Calu3 (cell line): ENCODE data around the gene MAD1L1. TPM values are rescaled to one million over a fixed set of nuclear protein-coding genes. Genes with fewer than 3 reads are reported as not detected.
A peak's percentile ranks its signal among the peaks of the same experiment; 100 is the strongest.

Experiments used
- BruUV-seq: library from RNA; stranded (reverse); fragments of 400-500 nt; replicated peaks from 2 replicates; lab custom pipeline; 2021; lab: Mats Ljungman, UMichigan
- CTCF ChIA-PET: fragments of 300-600 bp; sonication (Branson Sonifier 250); formaldehyde crosslinking; loops from one replicate; lab custom pipeline; 2022; ENCODE audit warnings: antibody characterized with exemption; lab: Charles Lee
- DNase-seq: peaks from one replicate; pipeline ENCODE4 v3.0.0; 2022
- H3K27ac Mint-ChIP-seq: one replicate; pipeline ENCODE4 v1.8.0; 2022; ENCODE audit warnings: mixed read lengths; ENCODE audit not compliant: unreplicated experiment
- H3K27me3 Mint-ChIP-seq: one replicate; pipeline ENCODE4 v1.8.0; 2022; ENCODE audit warnings: mixed read lengths; ENCODE audit not compliant: unreplicated experiment
- H3K36me3 Mint-ChIP-seq: one replicate; pipeline ENCODE4 v1.8.0; 2022; ENCODE audit warnings: mild to moderate bottlenecking, moderate library complexity, mixed read lengths; ENCODE audit not compliant: insufficient read depth, unreplicated experiment
- H3K4me1 Mint-ChIP-seq: one replicate; pipeline ENCODE4 v1.8.0; 2022; ENCODE audit warnings: mild to moderate bottlenecking, low read depth, mixed read lengths; ENCODE audit not compliant: unreplicated experiment
- H3K4me3 Mint-ChIP-seq: one replicate; pipeline ENCODE4 v1.8.0; 2022; ENCODE audit warnings: mild to moderate bottlenecking, low read depth, moderate library complexity, mixed read lengths; ENCODE audit not compliant: unreplicated experiment
- H3K9me3 Mint-ChIP-seq: one replicate; pipeline ENCODE4 v1.8.0; 2022; ENCODE audit warnings: low read depth, mixed read lengths; ENCODE audit not compliant: unreplicated experiment
- CTCF ChIP-seq: fragments of 200-600 bp; IDR thresholded peaks from one replicate; pipeline ENCODE4 v1.8.0; 2022; ENCODE audit warnings: antibody characterized with exemption; ENCODE audit not compliant: unreplicated experiment
- intact Hi-C: fragments of 100-400 bp; cut with micrococcal nuclease; formaldehyde crosslinking; loops from one replicate; pipeline ENCODE4 v1.10.0; 2022; ENCODE audit not compliant: unreplicated experiment
- total RNA-seq: library from RNA; stranded (reverse); gene quantifications from 2 replicates; pipeline ENCODE4 v1.2.3, GENCODE V29; 2022

Gene MAD1L1
- total RNA-seq, 1 experiment from 2014 or later, result 86.0 TPM

GRCh38 chr7:2111568-2111967 is 121.2 kb downstream of the MAD1L1 start:
- no TSS peak for BruUV-seq
- Mint-ChIP-seq H3K4me1 (peaks cover 21% of the 10 kb centered on the region), H3K36me3 (peaks cover 32% of the 10 kb centered on the region), H3K4me3 (peak overlapping the region; percentile 58), H3K9me3 (no peaks in the 10 kb centered on the region), H3K27me3 (no peaks in the 10 kb centered on the region), H3K27ac (peak overlapping the region; percentile 18)
- intact Hi-C loops, result no loop called here
- CTCF ChIA-PET, result interaction anchor here (1.2 kb wide), 1 partner anchor 23 kb away, joined by 3 read pairs; no protein-coding TSS in a partner anchor
- no peak for TF ChIP-seq CTCF
- DNase-seq, result no peak

GRCh38 chr7:2110610-2111396 is 121.9 kb downstream of the MAD1L1 start:
- peak overlapping the region; percentile 58 for H3K4me3 Mint-ChIP-seq
- no peak for TF ChIP-seq CTCF
- H3K27ac Mint-ChIP-seq, result peak overlapping the region; percentile 18
- TSS peak; percentile 26 for BruUV-seq
- peaks cover 30% of the 10 kb centered on the region for H3K36me3 Mint-ChIP-seq
- CTCF ChIA-PET, result interaction anchor here (0.6 kb wide), 1 partner anchor 12 kb away, joined by 3 read pairs; no protein-coding TSS in a partner anchor
- intact Hi-C loops, result no loop called here
- peak; percentile 32 for DNase-seq
- H3K27me3 Mint-ChIP-seq, result no peaks in the 10 kb centered on the region
- H3K9me3 Mint-ChIP-seq, result no peaks in the 10 kb centered on the region
- peaks cover 21% of the 10 kb centered on the region for H3K4me1 Mint-ChIP-seq

GRCh38 chr7:2109936-2110609 is 122.7 kb downstream of the MAD1L1 start:
- no peaks in the 10 kb centered on the region for H3K27me3 Mint-ChIP-seq
- H3K4me1 Mint-ChIP-seq, result peaks cover 21% of the 10 kb centered on the region
- no peak for TF ChIP-seq CTCF
- peak overlapping the region; percentile 18 for H3K27ac Mint-ChIP-seq
- CTCF ChIA-PET, result interaction anchor here (0.6 kb wide), 1 partner anchor 13 kb away, joined by 3 read pairs; no protein-coding TSS in a partner anchor
- DNase-seq, result peak; percentile 75
- H3K9me3 Mint-ChIP-seq, result no peaks in the 10 kb centered on the region
- no TSS peak for BruUV-seq
- H3K36me3 Mint-ChIP-seq, result peaks cover 27% of the 10 kb centered on the region
- intact Hi-C loops, result no loop called here
- peak overlapping the region; percentile 58 for H3K4me3 Mint-ChIP-seq

GRCh38 chr7:2109251-2109872 is 123.4 kb downstream of the MAD1L1 start:
- DNase-seq, result no peak
- H3K27ac Mint-ChIP-seq, result no peak overlapping the region
- no peaks in the 10 kb centered on the region for H3K27me3 Mint-ChIP-seq
- BruUV-seq, result no TSS peak
- peaks cover 23% of the 10 kb centered on the region for H3K36me3 Mint-ChIP-seq
- intact Hi-C loops, result no loop called here
- no peak for TF ChIP-seq CTCF
- H3K4me3 Mint-ChIP-seq, result no peak overlapping the region
- CTCF ChIA-PET, result no interaction called here
- peaks cover 21% of the 10 kb centered on the region for H3K4me1 Mint-ChIP-seq
- no peaks in the 10 kb centered on the region for H3K9me3 Mint-ChIP-seq
